Activated CD4-positive, alpha-beta T cell treated with anti-CD3 and anti-CD28 coated beads, Interleukin-10, Interleukin-2, amounts not matched to agents 100 ng/mL and 50 ng/mL, durations not matched to agents 16 hours and 8 hours (primary cell): Measurements from ENCODE around the gene ANKH.
A peak's percentile ranks its signal among the peaks of the same experiment; 100 is the strongest.

Experiments
- DNase-seq: peaks from one replicate; pipeline ENCODE4 v3.0.0-alpha.2; 2020

Gene ANKH

GRCh38 chr5:14757850-14758249 is 113.7 kb downstream of the ANKH start:
- no peak for DNase-seq

GRCh38 chr5:14756478-14756877 is 115.1 kb downstream of the ANKH start:
- no peak for DNase-seq

- DNase-seq = no peak
These were observed 117.6 kb downstream of the ANKH start for GRCh38 chr5:14753947-14754346.

GRCh38 chr5:14753292-14753691 is 118.3 kb downstream of the ANKH start:
- no peak for DNase-seq

- DNase-seq = no peak
These were observed 119.0 kb downstream of the ANKH start for GRCh38 chr5:14752497-14753071.

- DNase-seq = no peak
These were observed 120.9 kb downstream of the ANKH start for GRCh38 chr5:14750712-14751111.

- no peak for DNase-seq
These were observed 121.9 kb downstream of the ANKH start for GRCh38 chr5:14749579-14750101.

GRCh38 chr5:14748180-14748900 is 123.2 kb downstream of the ANKH start:
- no peak for DNase-seq

GRCh38 chr5:14745753-14746152 is 125.8 kb downstream of the ANKH start:
- peak; percentile 11 for DNase-seq

GRCh38 chr5:14745188-14745563 is 126.4 kb downstream of the ANKH start:
- no peak for DNase-seq

- no peak for DNase-seq
These were observed 127.0 kb downstream of the ANKH start for GRCh38 chr5:14744296-14745187.

- no peak for DNase-seq
These were observed 127.8 kb downstream of the ANKH start for GRCh38 chr5:14743601-14744295.

- no peak for DNase-seq
These were observed 129.1 kb downstream of the ANKH start for GRCh38 chr5:14742498-14742897.

GRCh38 chr5:14741801-14742440 is 129.7 kb downstream of the ANKH start:
- no peak for DNase-seq

GRCh38 chr5:14741131-14741530 is 130.4 kb downstream of the ANKH start:
- DNase-seq = no peak

- no peak for DNase-seq
These were observed 131.6 kb downstream of the ANKH start for GRCh38 chr5:14739981-14740380.

- no peak for DNase-seq
These were observed 132.0 kb downstream of the ANKH start for GRCh38 chr5:14739538-14739937.

GRCh38 chr5:14738050-14738449 is 133.5 kb downstream of the ANKH start:
- DNase-seq = no peak

GRCh38 chr5:14737291-14737690 is 134.3 kb downstream of the ANKH start:
- DNase-seq = no peak

GRCh38 chr5:14735944-14736343 is 135.6 kb downstream of the ANKH start:
- no peak for DNase-seq

GRCh38 chr5:14734396-14734795 is 137.2 kb downstream of the ANKH start:
- DNase-seq = no peak

- DNase-seq = no peak
These were observed 137.9 kb downstream of the ANKH start for GRCh38 chr5:14733661-14734060.

GRCh38 chr5:14732991-14733390 is 138.6 kb downstream of the ANKH start:
- DNase-seq = no peak
